GM12874 (cell line): Measurements from ENCODE around the gene CPA5.

Experiments used
- TF ChIP-seq, protein P1 (sequence below): IDR thresholded peaks from 2 replicates; pipeline ENCODE4 v1.5.1; 2011; ENCODE audit warnings: low read depth, mild to moderate bottlenecking, control low read depth, low read length, moderate library complexity; ENCODE audit not compliant: insufficient read depth

Gene CPA5

DNA sequence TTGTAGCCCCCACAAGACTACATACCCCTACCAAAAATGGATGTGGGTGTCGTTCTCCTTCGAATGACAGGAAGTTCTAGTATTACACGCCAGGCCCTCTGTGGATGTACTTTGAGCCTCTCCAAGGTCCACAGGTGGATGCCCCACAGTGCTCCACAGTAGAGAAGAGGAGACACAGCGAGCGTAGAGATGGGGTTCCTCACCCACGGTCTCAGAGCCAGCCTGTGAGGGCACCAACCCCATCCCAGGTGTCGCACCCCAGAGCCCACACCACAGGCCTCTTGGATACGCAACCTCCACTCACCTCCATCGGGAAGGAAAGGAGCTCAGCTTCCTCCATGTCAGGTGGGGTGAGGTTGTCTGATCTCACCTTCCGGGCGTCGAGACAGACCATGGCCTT, 2.3 kb downstream of the CPA5 start:
- TF ChIP-seq, protein P1, sequence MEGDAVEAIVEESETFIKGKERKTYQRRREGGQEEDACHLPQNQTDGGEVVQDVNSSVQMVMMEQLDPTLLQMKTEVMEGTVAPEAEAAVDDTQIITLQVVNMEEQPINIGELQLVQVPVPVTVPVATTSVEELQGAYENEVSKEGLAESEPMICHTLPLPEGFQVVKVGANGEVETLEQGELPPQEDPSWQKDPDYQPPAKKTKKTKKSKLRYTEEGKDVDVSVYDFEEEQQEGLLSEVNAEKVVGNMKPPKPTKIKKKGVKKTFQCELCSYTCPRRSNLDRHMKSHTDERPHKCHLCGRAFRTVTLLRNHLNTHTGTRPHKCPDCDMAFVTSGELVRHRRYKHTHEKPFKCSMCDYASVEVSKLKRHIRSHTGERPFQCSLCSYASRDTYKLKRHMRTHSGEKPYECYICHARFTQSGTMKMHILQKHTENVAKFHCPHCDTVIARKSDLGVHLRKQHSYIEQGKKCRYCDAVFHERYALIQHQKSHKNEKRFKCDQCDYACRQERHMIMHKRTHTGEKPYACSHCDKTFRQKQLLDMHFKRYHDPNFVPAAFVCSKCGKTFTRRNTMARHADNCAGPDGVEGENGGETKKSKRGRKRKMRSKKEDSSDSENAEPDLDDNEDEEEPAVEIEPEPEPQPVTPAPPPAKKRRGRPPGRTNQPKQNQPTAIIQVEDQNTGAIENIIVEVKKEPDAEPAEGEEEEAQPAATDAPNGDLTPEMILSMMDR = no peak

DNA sequence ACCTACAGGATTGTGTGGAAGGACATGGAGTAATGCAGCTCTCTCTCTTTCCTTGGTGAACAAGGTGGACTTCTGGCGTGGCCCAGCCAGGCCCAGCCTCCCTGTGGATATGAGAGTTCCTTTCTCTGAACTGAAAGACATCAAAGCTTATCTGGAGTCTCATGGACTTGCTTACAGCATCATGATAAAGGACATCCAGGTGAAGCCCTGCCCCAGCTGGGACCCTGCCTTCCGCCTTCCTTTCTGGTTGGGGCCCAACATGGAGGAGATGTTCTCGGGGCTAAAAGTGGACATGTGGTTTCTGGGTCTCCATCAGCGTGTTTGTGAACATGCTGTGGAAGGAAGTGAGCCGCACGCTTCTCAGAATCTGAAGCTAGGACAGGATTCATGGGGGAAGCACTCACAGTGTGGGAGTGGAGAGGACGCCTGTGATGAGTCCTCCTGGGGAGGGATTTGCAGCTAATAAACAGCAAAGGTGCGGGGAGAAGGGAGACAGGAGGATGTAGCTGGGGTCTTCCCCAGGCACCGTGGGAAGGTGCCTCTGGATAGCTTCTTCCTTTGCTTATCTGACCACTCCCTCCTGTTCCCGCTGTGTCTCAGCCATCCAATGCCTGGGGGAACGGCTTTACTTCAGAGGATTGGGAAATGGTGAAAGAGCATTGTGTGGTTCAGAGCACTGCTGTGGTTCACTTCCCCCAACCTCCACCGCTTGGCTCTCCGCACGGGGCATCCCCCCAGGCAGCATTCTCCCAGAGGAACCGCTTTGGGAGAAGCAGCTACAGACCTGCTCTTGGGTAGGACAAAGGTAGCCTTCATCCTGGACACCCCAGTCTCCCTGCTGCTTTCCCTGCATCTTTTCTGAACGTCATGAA, 5.5 kb downstream of the CPA5 start:
- TF ChIP-seq, protein P1 = no peak

GRCh38 chr7:130350945-130351790, 6.6 kb downstream of the CPA5 start:
- TF ChIP-seq, protein P1 = no peak

GRCh38 chr7:130351791-130352090, 7.1 kb downstream of the CPA5 start:
- TF ChIP-seq, protein P1 = no peak

GRCh38 chr7:130352194-130353074, 7.8 kb downstream of the CPA5 start:
- TF ChIP-seq, protein P1 = no peak

GRCh38 chr7:130353196-130353595, 8.6 kb downstream of the CPA5 start:
- TF ChIP-seq, protein P1 = no peak
